ENCODE measurements around the gene USP20.

Gene USP20

DNA sequence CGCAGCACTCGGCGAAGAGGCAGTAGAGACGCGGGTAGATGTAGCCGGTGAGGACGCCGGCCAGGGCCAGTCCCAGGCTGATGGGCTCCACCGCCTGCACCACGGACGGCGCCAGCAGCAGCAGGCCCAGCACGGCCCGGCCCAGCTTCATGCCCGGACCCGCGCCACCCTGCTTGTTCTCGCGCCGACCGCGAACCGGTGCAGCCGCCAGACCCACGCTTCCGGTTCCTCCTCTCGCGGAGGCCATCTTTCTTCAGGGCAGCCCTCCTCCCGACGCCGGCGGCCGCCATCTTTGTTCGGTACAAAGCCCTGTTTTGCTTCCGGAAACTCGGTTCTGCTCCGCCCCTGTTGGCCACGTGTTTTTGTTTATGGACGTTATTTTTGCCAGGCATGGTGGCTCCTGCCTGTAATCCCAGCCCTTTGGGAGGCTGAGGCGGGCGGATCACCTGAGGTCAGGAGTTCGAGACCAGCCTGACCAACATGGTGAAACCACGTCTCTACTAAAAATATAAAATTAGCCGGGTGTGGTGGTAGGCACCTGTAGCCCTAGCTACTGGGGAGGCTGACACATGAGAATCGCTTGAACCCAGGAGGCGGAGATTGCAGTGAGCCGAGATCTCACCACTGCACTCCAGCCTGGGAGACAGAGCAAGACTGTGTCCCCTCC lies 11.2 kb upstream of the USP20 start, which contains the start of gene TOR1A:
TOR1A (minus strand) TSS at position 202 of the 667 bp plus-strand sequence; CDS start at position 151, 51 bp downstream.
- peak; percentile 86 to 94 for DNase-seq (ENCODE audit: low read depth in 2 of 2)

GRCh38 chr9:129826344-129826743 lies 8.9 kb upstream of the USP20 start:
- no peak for DNase-seq (ENCODE audit: low read depth in 2 of 2)

GRCh38 chr9:129826759-129827158 lies 8.5 kb upstream of the USP20 start:
- no peak for DNase-seq (ENCODE audit: low read depth in 2 of 2)

DNA sequence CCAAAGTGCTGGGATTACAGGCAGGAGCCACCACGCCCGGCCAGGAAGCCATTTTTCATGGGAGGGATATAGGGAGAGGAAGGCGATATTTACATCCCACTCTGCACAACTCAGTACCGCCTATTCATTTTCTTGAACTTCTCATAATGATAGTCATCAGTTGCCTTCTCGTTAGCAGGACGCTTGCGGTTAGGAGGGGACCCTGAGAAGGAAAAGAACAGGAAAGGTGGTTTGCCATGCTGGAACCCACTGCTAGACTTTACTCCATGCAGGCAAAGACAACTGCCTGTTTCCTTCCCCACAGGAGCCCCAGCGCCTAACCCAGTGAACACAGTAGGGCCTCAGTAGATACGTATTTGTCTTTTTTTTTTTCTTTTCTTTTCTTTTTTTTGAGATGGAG lies 7.2 kb upstream of the USP20 start:
- no peak for DNase-seq (ENCODE audit: low read depth in 2 of 2)

- DNase-seq (ENCODE audit: low read depth in 2 of 2): no peak
These were observed 6.3 kb upstream of the USP20 start for GRCh38 chr9:129828969-129829368.

DNA sequence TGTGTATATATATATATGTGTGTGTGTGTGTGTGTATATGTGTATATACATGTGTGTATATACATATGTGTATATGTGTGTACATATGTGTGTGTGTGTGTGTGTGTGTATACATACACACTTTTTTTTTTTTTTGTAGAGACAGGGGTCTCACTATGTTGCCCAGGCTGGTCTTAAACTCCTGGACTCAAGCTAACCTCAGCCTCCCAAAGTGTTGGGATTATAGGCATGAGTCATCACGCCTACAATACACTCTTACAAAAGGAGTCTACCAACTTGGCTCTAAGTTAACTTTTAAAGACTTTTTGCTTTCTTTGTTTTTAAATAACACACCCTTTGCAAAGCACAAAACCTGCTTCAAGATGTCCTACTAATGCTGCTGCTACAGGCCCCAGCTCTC lies 2.3 kb upstream of the USP20 start:
- DNase-seq (ENCODE audit: low read depth in 2 of 2): no peak

DNA sequence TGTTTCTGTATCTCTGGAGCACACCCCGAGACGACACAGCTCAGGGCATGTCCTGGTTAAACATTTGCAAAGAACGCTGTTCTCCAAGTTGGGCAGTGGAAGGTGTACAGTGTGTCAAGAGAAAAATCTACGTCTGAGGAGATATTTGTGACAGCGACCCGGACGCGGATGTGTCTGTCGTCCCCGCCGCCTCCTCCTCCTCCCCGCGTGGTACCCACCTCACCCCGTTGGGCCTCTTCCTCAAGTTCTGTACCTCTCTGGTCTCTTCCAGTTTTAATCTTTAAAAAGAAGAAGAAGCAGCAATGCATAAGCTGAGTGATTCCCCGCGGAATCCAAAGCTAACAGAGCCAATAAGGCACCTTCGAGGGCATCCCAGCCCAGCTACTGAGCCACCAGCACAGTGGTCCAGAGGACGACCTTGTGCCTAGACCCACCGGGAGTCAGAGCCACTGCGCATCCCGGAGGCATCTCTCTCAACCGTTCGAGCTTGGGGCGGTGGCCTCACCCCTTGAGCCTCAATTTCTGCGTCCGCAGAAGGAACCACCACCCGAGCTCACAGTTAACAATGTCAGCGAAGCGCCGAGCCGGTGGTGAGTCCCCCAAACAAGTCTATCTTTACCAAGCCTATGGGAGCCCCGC lies 650 bp upstream of the USP20 start:
- DNase-seq (ENCODE audit: low read depth in 2 of 2): no peak

GRCh38 chr9:129835860-129836223 lies 584 bp downstream of the USP20 start:
- no peak for DNase-seq (ENCODE audit: low read depth in 2 of 2)

DNA sequence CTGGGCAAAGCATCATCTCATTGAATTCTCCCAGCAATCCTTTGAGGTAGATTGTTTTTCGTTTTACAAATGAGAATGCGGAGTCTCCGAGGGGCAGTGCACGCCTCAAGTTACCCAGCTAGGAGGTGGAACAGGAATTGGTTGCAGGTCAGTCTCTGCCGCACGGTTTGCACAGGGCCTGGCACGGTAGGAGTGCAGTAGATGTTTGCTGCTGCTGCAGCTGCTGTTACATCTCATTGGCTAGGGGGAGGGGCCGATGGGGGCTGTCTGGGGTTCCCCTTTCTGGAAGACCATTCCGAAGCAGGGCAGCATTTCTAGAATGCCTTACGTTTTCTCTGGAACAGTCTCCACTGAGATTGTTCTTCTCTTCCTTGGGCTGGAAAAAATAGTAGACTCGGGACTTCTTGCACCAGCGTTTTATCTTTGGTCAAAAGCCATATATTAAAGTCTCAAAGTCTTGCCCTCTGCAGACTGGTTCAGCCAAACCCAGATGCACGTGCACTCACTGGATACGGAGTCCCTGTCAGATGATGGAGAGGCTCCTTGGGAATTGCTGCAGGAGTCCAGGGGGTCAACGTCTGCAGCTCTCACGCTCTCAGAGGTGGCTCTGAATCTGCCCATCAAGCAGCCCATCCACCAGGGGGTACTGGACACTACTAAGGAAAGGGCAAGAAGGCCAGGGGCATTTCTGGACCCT lies 1.2 kb downstream of the USP20 start:
- peak; percentile 34 to 41 for DNase-seq (ENCODE audit: low read depth in 2 of 2)

- no peak for DNase-seq (ENCODE audit: low read depth in 2 of 2)
These were observed 3.5 kb downstream of the USP20 start for GRCh38 chr9:129838707-129839259.

DNA sequence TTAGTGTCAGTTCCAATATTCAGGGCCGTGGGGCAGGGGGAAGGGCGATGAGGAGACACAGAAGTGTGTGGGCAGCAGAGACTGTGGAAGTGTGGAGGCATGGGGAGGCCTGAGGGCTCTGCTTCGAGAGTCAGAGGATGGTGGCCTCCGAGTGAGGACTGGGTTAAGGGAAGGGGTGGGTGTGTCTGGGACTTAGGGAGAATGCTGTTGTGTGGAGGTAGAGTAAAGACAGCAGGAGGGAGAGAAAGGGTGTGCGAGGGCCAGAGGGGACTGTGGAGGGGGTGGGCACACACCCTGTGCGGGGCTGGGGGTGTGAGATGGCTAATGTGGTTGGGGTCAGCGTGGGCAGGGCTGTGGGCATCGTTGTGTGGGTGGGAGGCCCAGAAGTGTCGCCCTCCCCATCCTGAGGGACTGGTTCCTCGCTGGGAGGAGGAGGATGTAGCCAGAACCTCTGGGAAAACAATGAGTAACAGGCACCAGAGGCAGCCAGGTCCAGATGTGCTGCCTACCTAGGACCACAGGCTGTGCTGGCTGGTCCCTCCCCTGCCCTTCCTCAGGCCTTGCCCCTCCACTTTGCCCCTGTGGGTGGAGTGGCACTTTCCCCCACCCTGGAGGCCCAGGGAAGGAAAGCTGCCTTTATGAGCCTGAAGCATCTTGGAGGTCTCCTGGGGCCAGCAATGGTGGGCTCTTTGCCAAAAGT lies 4.2 kb downstream of the USP20 start:
- DNase-seq (ENCODE audit: low read depth in 2 of 2): no peak

GRCh38 chr9:129840034-129840433 lies 4.8 kb downstream of the USP20 start:
- no peak for DNase-seq (ENCODE audit: low read depth in 2 of 2)

DNA sequence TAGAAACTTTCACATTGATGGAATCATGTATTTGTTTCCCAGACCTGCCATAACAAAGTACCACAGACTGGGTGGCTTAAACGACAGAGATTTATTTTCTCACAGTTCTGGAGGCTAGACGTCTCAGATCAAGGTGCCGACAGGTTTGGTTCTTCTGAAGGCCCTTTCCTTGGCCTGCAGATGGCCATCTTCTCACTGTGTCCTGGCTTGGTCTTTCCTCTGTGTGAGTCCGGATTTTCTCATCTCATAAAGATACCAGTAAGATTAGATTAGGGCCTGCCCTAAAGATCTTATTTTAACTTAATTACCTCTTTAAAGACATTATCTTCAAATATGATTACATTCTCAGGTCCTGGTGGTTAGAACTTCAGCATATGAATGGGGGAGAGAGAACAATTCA lies 5.8 kb downstream of the USP20 start:
- no peak for DNase-seq (ENCODE audit: low read depth in 2 of 2)

DNA sequence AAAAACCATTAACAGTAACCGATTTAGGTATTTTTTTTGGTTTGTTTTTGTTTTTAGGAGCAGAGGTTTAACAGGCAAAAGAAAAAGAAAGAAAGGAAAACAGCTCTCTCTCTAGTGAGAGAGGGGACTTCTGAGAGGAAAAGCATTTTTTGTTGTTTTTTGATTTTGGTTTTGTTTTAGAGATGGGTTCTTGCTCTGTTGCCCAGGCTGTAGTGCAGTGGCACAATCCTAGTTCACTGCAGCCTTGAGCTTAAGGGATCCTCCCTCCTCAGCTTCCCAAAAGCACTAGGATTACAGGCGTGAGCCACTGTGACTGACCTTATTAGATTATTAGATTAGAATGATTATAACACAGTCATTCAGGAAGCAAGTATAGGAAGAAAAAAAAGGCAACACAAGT lies 10.1 kb downstream of the USP20 start:
- DNase-seq (ENCODE audit: low read depth in 2 of 2): no peak

DNA sequence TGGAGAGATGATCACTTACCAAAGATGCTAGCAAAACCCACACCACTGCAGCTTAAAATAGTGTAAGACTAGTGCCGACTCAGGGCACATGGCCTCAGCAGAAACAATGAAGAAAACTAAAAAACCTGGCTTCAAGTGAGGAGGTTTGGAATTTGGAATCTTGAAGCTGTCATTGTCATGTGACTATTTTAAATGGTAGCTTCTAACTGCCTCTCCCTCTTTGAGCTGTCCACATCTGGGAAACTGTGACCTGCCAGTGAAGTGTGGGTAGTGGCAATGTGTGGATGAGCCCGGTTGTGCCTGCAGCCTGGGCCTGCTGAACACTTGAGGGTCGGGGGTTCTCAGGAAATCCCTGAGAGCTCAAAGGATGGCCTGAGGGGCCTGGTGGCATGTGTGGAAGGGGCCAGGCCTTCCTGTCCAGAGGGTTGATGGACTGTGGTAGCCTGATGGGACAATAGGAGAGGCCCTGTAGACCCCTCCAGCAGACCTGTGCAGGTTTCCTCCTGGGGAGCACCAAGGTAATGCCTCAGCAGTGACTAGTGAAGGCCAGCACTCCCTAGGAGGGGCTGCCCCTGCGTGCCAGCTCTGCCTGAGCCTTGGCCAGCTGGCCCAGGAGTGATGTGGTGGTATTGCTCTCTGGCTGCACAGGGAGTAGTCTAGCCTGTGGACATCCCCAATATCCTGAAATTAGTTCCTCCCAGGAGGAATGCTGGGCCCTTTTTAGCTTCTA lies 13.6 kb downstream of the USP20 start:
- DNase-seq (ENCODE audit: low read depth in 2 of 2): no peak

DNA sequence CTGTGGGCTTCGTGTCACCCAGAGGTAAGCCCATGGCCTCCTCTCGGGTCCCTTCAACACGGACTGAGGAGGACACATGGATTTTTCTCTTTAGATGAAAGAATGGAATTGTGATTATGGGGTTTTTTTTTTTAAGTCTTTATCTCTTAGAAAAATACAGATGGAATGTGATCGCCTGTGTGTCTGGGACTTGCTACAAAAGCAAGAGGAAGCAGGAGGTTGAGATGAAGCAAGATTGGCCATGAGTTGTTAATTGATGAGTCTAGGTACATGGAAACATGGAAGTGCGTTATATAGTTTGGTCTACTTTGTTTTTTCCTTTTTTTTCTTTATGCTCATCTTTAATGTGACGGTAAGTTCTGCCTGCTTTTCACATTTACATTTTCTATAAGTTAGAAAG lies 14.6 kb downstream of the USP20 start:
- no peak for DNase-seq (ENCODE audit: low read depth in 2 of 2)

- no peak for DNase-seq (ENCODE audit: low read depth in 2 of 2)
These were observed 15.7 kb downstream of the USP20 start for GRCh38 chr9:129850821-129851550.

DNA sequence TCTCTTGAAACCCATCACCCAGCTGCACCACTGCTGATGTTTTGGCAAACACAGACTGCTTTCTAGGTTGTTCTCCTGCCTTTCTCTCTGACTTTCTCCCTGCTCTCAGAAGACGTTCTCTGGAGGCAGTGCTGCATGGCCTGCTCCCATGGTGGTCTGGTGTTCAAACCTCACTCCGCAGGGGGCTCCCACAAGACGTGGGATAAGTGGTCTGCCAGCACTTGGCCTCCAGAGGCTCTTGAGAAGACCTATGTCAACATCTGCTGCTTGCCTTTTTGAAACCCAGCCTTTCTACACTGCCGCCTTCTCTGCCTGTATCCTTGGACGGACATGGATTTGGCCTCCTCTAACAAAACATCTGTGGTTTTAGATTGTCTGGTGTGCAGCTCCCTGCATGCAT lies 16.6 kb downstream of the USP20 start:
- DNase-seq (ENCODE audit: low read depth in 2 of 2): no peak

- no peak for DNase-seq (ENCODE audit: low read depth in 2 of 2)
These were observed 17.3 kb downstream of the USP20 start for GRCh38 chr9:129852579-129852978.

DNA sequence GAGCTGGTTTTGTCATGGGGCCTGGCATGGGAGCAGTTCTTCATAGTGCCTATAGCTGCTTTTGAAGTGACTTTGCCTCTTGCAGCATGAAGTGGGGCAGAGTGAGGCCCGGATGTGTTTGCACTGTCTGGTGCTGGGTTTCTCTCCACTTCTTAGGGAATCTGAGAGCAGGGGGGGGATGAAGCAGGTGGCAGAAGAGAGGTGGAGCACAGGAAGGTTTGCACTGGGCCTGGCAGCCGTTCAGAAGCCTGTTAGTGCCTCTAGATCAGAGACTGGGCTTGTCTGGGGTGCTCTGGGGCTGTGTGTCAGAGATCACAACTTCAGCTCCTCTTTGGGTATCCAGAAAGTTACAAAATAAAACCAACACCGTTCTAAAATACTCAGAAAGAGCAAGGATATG lies 18.4 kb downstream of the USP20 start:
- no peak for DNase-seq (ENCODE audit: low read depth in 2 of 2)

- DNase-seq (ENCODE audit: low read depth in 2 of 2): no peak
These were observed 19.4 kb downstream of the USP20 start for GRCh38 chr9:129854588-129855110.

All from stimulated activated CD8-positive, alpha-beta memory T cell treated with anti-CD3 and anti-CD28 coated beads, Interleukin-2, amount 100 ng/mL, for 48 hours (primary cell).